Hematopoietic multipotent progenitor cell (in vitro differentiated cells): ENCODE data around the gene OR2M5. TPM values are rescaled to one million over a fixed set of nuclear protein-coding genes. Genes with fewer than 3 reads are reported as not detected.

Experiments used
- total RNA-seq: library from RNA; depleted of rRNA; stranded (reverse); fragments of >200 nt; gene quantifications from one replicate; pipeline ENCODE4 v1.2.3, GENCODE V29; 2012

Gene OR2M5
- total RNA-seq, 1 donor = 0.54 TPM

Other genes with a start within 250 kb of the OR2M5 start
- gene OR2W3, start 249.6 kb upstream of the OR2M5 start, total RNA-seq = 45.8 TPM
- 1.6 TPM for gene OR2T8, start 224.9 kb upstream of the OR2M5 start, total RNA-seq
- 0.27 TPM for gene OR2AJ1, start 220.3 kb upstream of the OR2M5 start, total RNA-seq
- gene OR2L8, start 196.3 kb upstream of the OR2M5 start, total RNA-seq = 9.2 TPM
- gene OR2AK2, start 179.9 kb upstream of the OR2M5 start, total RNA-seq = 3.2 TPM
- 1.3 TPM for gene OR2L5, start 131.5 kb upstream of the OR2M5 start, total RNA-seq
- gene OR2L2, start 115.1 kb upstream of the OR2M5 start, total RNA-seq = 3.0 TPM
- gene OR2L3, start 98.3 kb upstream of the OR2M5 start, total RNA-seq = 1.6 TPM
- 3.8 TPM for gene OR2L13, start 50.0 kb upstream of the OR2M5 start, total RNA-seq
- 0.27 TPM for gene OR2M2, start 29.7 kb downstream of the OR2M5 start, total RNA-seq
- gene OR2M3, start 52.1 kb downstream of the OR2M5 start, total RNA-seq = 0.27 TPM
- gene OR2M4, start 86.3 kb downstream of the OR2M5 start, total RNA-seq = under 0.01 TPM
- gene OR2T33, start 132.8 kb downstream of the OR2M5 start, total RNA-seq = 7.0 TPM
- not detected for gene OR2T12, start 158.3 kb downstream of the OR2M5 start, total RNA-seq
- not detected for gene OR2M7, start 179.4 kb downstream of the OR2M5 start, total RNA-seq
- gene OR14C36, start 203.6 kb downstream of the OR2M5 start, total RNA-seq = not detected
- under 0.01 TPM for gene OR2T4, start 216.5 kb downstream of the OR2M5 start, total RNA-seq
- under 0.01 TPM for gene OR2T6, start 230.6 kb downstream of the OR2M5 start, total RNA-seq